ENCODE results near the gene SLCO1C1.

GRCh38 chr12:20716037-20716436 lies 20.9 kb downstream of the SLCO1C1 start:
- TF ChIP-seq EP300 (IDR thresholded peaks at IDR 0.05; ENCODE audit: low read length) (no peak), MAFK (IDR thresholded peaks at IDR 0.05; ENCODE audit: low read length) (no peak)
